RWPE1 (cell line): Measurements from ENCODE around the gene IL17RA.

Experiments
- CTCF ChIA-PET: fragments of 350-600 bp; sonication (Branson Sonifier 250); formaldehyde crosslinking; extraction: SDS; loops from one replicate; lab custom pipeline; 2021; lab: Yijun Ruan, JAX
- POLR2A ChIA-PET: fragments of 400-600 bp; formaldehyde crosslinking; extraction: SDS; loops from one replicate; lab custom pipeline; 2020; ENCODE audit warnings: antibody characterized with exemption; ENCODE audit not compliant: low non-redundant PET; lab: Yijun Ruan, JAX
- DNase-seq: peaks from one replicate; pipeline ENCODE4 v3.0.0; 2012; ENCODE audit warnings: low spot score
- H3K27ac ChIP-seq: fragments of 450-650 bp; 2 replicates; pipeline ENCODE4 v1.5.1; 2017
- CTCF ChIP-seq: fragments of 450-650 bp; conservative IDR thresholded peaks from 2 replicates; pipeline ENCODE4 v1.5.1; 2017; ENCODE audit warnings: low read depth, mild to moderate bottlenecking

IL17RA gene

DNA sequence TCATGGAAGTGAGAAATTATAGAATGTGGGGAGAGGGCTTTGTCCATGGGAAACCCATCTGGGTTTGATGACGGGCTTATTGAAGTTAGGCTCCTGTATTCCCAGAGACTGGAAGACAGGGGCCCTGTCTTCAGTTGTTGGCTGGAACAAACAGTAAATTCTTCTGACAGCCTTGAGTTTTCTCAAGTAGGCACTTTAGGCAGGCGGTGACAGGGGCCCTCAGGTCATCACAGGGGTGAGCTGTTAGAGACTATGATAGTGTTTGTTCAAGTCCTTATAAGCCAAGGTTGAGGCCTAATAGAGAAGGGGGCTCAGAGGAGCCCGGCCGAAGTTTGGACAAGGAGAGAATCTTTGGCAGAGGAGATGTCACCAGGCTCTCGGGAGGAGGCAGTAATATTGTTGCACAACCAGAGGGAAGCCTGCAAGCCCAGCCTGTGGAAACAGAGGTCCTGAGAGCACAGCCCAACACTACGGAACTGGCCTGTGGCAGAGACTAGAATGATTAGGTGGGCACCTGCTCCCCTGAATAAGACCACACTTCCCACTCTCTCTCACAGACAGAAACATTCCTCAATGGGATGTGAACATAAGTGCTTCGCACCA, 20.2 kb upstream of the IL17RA start:
- POLR2A ChIA-PET: no interaction called here
- CTCF ChIA-PET: no interaction called here
- no peak overlapping the region for H3K27ac ChIP-seq
- TF ChIP-seq CTCF: no peak
- DNase-seq: no peak

- ChIA-PET POLR2A (no interaction called here), CTCF (no interaction called here)
- DNase-seq: no peak
- no peak for TF ChIP-seq CTCF
- no peak overlapping the region for H3K27ac ChIP-seq
Measured at GRCh38 chr22:17065433-17065832, 19.4 kb upstream of the IL17RA start.

GRCh38 chr22:17072877-17073276, 11.9 kb upstream of the IL17RA start:
- ChIA-PET CTCF (no interaction called here), POLR2A (no interaction called here)
- TF ChIP-seq CTCF: no peak
- no peak for DNase-seq
- H3K27ac ChIP-seq: no peak overlapping the region

- DNase-seq: no peak
- ChIA-PET POLR2A (no interaction called here), CTCF (interaction anchor here (1.0 to 2.0 kb wide), 3 partner anchors 97 to 490 kb away, joined by 3 to 12 read pairs (median 5); no protein-coding TSS in a partner anchor)
- TF ChIP-seq CTCF: no peak
- H3K27ac ChIP-seq: no peak overlapping the region
Measured at GRCh38 chr22:17074648-17075002, 10.2 kb upstream of the IL17RA start.

- no peak for DNase-seq
- H3K27ac ChIP-seq: no peak overlapping the region
- CTCF ChIA-PET: interaction anchor here (1.4 kb wide), 1 partner anchor 95 kb away, joined by 4 read pairs; no protein-coding TSS in a partner anchor
- no peak for TF ChIP-seq CTCF
- POLR2A ChIA-PET: no interaction called here
Measured at GRCh38 chr22:17077255-17077654, 7.5 kb upstream of the IL17RA start.

- ChIA-PET POLR2A (no interaction called here), CTCF (interaction anchor here (0.6 to 1.0 kb wide), 2 partner anchors 92 to 429 kb away, joined by 4 to 5 read pairs; no protein-coding TSS in a partner anchor)
- H3K27ac ChIP-seq: no peak overlapping the region
- TF ChIP-seq CTCF: no peak
- DNase-seq: no peak
Measured at GRCh38 chr22:17079572-17079971, 5.2 kb upstream of the IL17RA start.
